ENCODE data around the gene B3GNT8. TPM values are rescaled to one million over a fixed set of nuclear protein-coding genes. Genes with fewer than 3 reads are reported as not detected.

Gene B3GNT8
- total and polyA plus RNA-seq, 2 of the 8 experiments (the other 6 are each of a cell fraction or from before 2014, with no cell fraction given): 0.67 to 0.86 TPM

DNA sequence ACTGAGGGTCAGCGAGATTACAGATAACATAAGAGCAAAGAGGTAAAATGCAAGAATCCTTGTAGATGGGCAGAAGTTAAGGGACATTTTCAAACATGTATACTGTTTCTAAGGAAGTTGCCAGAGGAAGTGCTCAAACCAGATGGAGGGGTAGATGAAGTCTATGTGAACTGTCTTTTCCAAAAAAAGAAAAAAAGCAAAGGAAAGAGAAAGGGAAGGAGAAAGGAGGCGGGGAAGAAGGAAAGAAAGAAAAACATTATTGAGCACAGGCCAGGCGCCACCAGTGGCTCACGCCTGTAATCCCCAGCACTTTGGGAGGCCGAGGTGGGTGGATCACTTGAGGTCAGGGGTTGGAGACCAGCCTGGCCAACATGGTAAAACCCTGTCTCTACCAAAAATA is 7.3 kb upstream of the B3GNT8 start (continued):
- TF ChIP-seq CBX8 (IDR thresholded peaks at IDR 0.05; ENCODE audit: borderline replicate concordance, low read depth, low read length) (no peak), EP300 (IDR thresholded peaks at IDR 0.05; ENCODE audit: borderline replicate concordance in 1 of 2, low read depth in 2 of 2, low read length in 2 of 2) (no peak)
- TF ChIP-seq, protein P1, sequence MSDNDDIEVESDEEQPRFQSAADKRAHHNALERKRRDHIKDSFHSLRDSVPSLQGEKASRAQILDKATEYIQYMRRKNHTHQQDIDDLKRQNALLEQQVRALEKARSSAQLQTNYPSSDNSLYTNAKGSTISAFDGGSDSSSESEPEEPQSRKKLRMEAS (IDR thresholded peaks at IDR 0.05): no peak
- TF ChIP-seq, protein P2, sequence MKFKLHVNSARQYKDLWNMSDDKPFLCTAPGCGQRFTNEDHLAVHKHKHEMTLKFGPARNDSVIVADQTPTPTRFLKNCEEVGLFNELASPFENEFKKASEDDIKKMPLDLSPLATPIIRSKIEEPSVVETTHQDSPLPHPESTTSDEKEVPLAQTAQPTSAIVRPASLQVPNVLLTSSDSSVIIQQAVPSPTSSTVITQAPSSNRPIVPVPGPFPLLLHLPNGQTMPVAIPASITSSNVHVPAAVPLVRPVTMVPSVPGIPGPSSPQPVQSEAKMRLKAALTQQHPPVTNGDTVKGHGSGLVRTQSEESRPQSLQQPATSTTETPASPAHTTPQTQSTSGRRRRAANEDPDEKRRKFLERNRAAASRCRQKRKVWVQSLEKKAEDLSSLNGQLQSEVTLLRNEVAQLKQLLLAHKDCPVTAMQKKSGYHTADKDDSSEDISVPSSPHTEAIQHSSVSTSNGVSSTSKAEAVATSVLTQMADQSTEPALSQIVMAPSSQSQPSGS (IDR thresholded peaks at IDR 0.05; ENCODE audit: low read length): no peak

Data from H1 (cell line).